Measurements from ENCODE around the gene NCKAP5L.
"Not testable (repeated sequence)": the region's sequence is repeated elsewhere in the genome, so short reads cannot be mapped to it uniquely, and the experiment has no call there.

The NCKAP5L gene

DNA sequence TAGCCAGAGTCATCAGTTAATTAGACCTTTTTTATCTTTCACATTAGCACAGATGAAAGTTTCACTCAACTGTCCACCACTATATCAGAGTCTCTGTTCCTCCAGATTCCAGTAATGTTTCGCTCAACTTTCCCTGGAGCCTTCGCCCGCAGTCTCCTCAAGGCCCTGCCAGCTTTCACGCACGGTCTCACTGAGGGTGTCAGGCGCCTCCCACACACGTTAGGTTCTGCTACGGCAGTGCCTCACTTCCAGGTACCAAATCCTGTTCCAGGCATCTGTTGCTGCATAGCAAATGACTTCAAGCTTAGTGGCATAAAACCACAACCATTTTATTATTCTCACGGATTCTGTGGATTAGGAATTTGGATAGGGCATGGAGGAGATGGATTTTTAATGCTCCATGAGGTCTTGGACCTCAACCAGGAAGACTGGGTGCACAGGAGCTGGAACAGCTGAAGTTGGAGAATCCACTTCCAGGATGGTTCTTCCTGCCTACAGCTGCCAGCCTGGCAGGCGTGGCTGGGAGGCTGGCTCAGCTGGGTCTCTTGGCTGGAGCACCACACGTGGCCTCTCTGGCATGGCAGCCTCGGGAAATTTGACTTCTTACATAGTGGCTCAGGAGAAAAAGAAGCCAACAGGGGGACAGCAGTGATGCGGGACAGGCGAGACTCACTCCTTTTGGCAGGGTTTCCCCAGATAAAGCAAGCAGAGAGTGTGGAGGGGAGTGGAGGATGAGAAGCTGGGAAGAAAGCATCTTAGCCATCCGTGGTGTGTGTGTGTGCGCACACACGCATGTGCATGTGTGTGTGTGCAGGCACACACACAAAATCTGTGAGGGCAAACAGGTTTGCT lies 36.0 kb upstream of the NCKAP5L start:
- no peaks in the 10 kb centered on the region for H3K79me2 ChIP-seq (ENCODE audit: insufficient read depth, low read length)
- no peak overlapping the region for H3K4me3 ChIP-seq (ENCODE audit: low read length, poor library complexity, severe bottlenecking)
- no peaks in the 10 kb centered on the region for H3F3A ChIP-seq (ENCODE audit: low read depth)
- H4K20me1 ChIP-seq (ENCODE audit: insufficient read depth, low read length, poor library complexity, severe bottlenecking): no peaks in the 10 kb centered on the region
- no peaks in the 10 kb centered on the region for H3K27me3 ChIP-seq (ENCODE audit: insufficient read depth, low read length, poor library complexity, severe bottlenecking)
- no peaks in the 10 kb centered on the region for H3K36me3 ChIP-seq (ENCODE audit: insufficient read depth, low read length)
- H3K9ac ChIP-seq (ENCODE audit: low read depth, low read length, poor library complexity, severe bottlenecking): no peak overlapping the region
- H3K4me1 ChIP-seq (ENCODE audit: insufficient read depth, low read length, poor library complexity, severe bottlenecking): no peaks in the 10 kb centered on the region
- H3K9me2 ChIP-seq (replicated peaks; ENCODE audit: low read depth, low read length): no peaks in the 10 kb centered on the region
- no peak overlapping the region for H3K4me2 ChIP-seq (ENCODE audit: low read depth, low read length, poor library complexity, severe bottlenecking)
- TF ChIP-seq CTCF (conservative IDR thresholded peaks at IDR 0.05; ENCODE audit: low read length) (no peak), EZH2phosphoT487 (IDR thresholded peaks at IDR 0.05; ENCODE audit: borderline replicate concordance) (no peak)
- H2AFZ ChIP-seq (ENCODE audit: low read length): no peak overlapping the region
- no peaks in the 10 kb centered on the region for H3K9me3 ChIP-seq (ENCODE audit: insufficient read depth, low read depth, low read length)

DNA sequence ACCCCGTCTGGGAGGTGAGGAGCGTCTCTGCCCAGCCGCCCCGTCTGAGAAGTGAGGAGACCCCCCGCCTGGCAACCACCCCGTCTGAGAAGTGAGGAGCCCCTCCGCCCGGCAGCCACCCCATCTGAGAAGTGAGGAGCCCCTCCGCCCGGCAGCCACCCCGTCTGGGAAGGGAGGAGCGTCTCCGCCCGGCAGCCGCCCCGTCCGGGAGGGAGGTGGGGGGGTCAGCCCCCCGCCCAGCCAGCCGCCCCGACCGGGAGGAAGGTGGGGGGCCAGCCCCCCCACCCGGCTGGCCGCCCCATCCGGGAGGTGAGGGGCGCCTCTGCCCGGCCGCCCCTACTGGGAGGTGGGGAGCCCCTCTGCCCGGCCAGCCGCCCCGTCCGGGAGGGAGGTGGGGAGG lies 32.7 kb upstream of the NCKAP5L start:
- not testable (repeated sequence) for H4K20me1 ChIP-seq (ENCODE audit: insufficient read depth, low read length, poor library complexity, severe bottlenecking); H3K36me3 ChIP-seq (ENCODE audit: insufficient read depth, low read length); H3K79me2 ChIP-seq (ENCODE audit: insufficient read depth, low read length); H3K4me1 ChIP-seq (ENCODE audit: insufficient read depth, low read length, poor library complexity, severe bottlenecking); H3K9ac ChIP-seq (ENCODE audit: low read depth, low read length, poor library complexity, severe bottlenecking); H3F3A ChIP-seq (ENCODE audit: low read depth); H3K9me2 ChIP-seq (replicated peaks; ENCODE audit: low read depth, low read length); H3K27me3 ChIP-seq (ENCODE audit: insufficient read depth, low read length, poor library complexity, severe bottlenecking); H2AFZ ChIP-seq (ENCODE audit: low read length); H3K9me3 ChIP-seq (ENCODE audit: insufficient read depth, low read depth, low read length); H3K4me3 ChIP-seq (ENCODE audit: low read length, poor library complexity, severe bottlenecking); H3K4me2 ChIP-seq (ENCODE audit: low read depth, low read length, poor library complexity, severe bottlenecking)

DNA sequence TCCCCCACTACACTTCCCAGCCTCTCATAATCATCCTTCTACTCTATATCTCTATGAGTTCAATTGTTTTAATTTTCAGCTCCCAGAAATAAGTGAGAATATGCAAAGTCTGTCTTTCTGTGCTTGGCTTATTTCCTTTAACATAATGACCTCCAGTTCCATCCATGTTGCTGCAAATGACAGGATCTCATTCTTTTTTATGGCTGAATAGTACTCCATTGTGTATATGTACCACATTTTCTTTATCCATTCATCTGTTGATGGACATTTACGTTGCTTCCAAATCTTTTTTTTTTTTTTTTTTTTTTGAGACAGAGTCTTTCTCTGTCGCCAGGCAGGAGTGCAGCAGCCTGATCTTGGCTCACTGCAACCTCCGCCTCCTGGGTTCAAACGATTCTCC lies 27.7 kb upstream of the NCKAP5L start:
- not testable (repeated sequence) for H3K4me3 ChIP-seq (ENCODE audit: low read length, poor library complexity, severe bottlenecking); H3K4me2 ChIP-seq (ENCODE audit: low read depth, low read length, poor library complexity, severe bottlenecking); H3K36me3 ChIP-seq (ENCODE audit: insufficient read depth, low read length); H3K79me2 ChIP-seq (ENCODE audit: insufficient read depth, low read length); H3K9me3 ChIP-seq (ENCODE audit: insufficient read depth, low read depth, low read length); H3F3A ChIP-seq (ENCODE audit: low read depth); H4K20me1 ChIP-seq (ENCODE audit: insufficient read depth, low read length, poor library complexity, severe bottlenecking); H3K4me1 ChIP-seq (ENCODE audit: insufficient read depth, low read length, poor library complexity, severe bottlenecking); H3K9me2 ChIP-seq (replicated peaks; ENCODE audit: low read depth, low read length); H2AFZ ChIP-seq (ENCODE audit: low read length); H3K9ac ChIP-seq (ENCODE audit: low read depth, low read length, poor library complexity, severe bottlenecking); H3K27me3 ChIP-seq (ENCODE audit: insufficient read depth, low read length, poor library complexity, severe bottlenecking)

DNA sequence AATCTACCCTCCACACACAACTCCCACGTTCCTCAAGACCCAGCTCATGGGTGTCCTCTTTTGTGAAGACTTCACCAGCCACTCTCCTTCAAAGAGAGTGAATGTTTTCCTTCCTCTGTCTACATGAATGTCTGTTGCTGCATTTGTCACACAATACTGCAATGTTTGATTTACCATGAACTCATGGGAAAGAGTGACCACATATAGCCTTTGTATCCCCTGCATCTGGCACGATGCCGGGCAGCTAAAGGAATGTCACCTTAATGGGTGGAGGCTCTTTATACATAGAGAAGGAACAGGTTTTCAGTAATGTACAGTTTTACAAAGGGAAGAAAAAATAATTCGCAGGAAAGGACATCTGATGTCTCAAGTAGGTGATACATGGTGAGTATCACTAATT lies 26.8 kb upstream of the NCKAP5L start:
- Histone ChIP-seq H3K4me1 (ENCODE audit: insufficient read depth, low read length, poor library complexity, severe bottlenecking) (no peaks in the 10 kb centered on the region), H3K4me2 (ENCODE audit: low read depth, low read length, poor library complexity, severe bottlenecking) (no peak overlapping the region), H3K9me2 (replicated peaks; ENCODE audit: low read depth, low read length) (no peaks in the 10 kb centered on the region), H3K9me3 (ENCODE audit: insufficient read depth, low read depth, low read length) (no peaks in the 10 kb centered on the region), H4K20me1 (ENCODE audit: insufficient read depth, low read length, poor library complexity, severe bottlenecking) (no peaks in the 10 kb centered on the region), H2AFZ (ENCODE audit: low read length) (no peak overlapping the region), H3K36me3 (ENCODE audit: insufficient read depth, low read length) (no peaks in the 10 kb centered on the region), H3K4me3 (ENCODE audit: low read length, poor library complexity, severe bottlenecking) (no peak overlapping the region), H3K9ac (ENCODE audit: low read depth, low read length, poor library complexity, severe bottlenecking) (no peak overlapping the region), H3F3A (ENCODE audit: low read depth) (no peaks in the 10 kb centered on the region), H3K27me3 (ENCODE audit: insufficient read depth, low read length, poor library complexity, severe bottlenecking) (no peaks in the 10 kb centered on the region), H3K79me2 (ENCODE audit: insufficient read depth, low read length) (no peaks in the 10 kb centered on the region)
- TF ChIP-seq CTCF (conservative IDR thresholded peaks at IDR 0.05; ENCODE audit: low read length): no peak
- no peak for TF ChIP-seq EZH2phosphoT487 (IDR thresholded peaks at IDR 0.05; ENCODE audit: borderline replicate concordance)
